ENCODE results near the gene TMIGD2.
A peak's percentile ranks its signal among the peaks of the same experiment; 100 is the strongest.

TMIGD2 gene

DNA sequence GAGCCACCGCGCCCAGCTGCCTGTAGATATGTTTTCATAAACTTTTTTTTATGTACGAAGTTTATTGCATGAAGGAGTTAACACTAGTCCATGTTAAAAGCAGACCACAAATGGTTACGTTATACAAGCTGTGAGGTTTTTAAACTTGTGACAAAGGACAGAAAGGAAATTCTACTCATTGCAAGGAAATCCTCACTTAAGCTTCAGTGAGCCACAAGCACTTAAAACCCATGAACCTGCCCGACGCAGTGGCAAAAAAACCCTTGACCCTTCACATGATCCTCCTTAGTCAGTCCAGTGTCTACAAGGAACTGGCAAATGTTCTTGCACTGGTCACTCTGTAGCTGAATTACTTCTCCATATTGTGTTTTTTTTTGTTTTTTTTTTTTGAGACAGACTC is 45.3 kb upstream of the TMIGD2 start:
- TF ChIP-seq ESRRG (CRISPR knock-in tag; IDR thresholded peaks at IDR 0.05) = no peak
- ATAC-seq = no peak

DNA sequence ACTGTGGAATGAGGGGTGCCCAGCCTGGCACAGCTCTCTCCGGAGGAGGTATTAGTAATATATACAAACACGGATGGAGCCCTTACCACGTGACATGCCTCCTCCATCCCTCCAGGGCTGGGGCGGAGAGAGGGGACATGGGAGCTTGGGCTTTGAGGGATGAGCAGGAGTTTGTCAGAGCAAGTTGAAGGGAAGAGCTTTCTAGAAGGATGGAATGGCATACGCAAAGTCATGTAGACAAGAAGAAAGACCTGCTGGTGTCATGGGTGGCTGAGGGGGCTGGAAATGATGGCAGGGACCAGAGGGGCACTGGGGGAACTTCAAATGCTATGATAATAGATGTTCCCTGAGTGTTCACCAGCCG is 43.8 kb upstream of the TMIGD2 start:
- no peak for ATAC-seq
- TF ChIP-seq ZFP3 (CRISPR knock-in tag; IDR thresholded peaks at IDR 0.05) (peak; percentile 99), GLIS3 (CRISPR knock-in tag; IDR thresholded peaks at IDR 0.05) (no peak)

- TF ChIP-seq TCF4 (CRISPR knock-in tag; IDR thresholded peaks at IDR 0.05; ENCODE audit: borderline replicate concordance) = no peak
- ATAC-seq = no peak
Observed at GRCh38 chr19:4345342-4346019, 43.3 kb upstream of the TMIGD2 start.

DNA sequence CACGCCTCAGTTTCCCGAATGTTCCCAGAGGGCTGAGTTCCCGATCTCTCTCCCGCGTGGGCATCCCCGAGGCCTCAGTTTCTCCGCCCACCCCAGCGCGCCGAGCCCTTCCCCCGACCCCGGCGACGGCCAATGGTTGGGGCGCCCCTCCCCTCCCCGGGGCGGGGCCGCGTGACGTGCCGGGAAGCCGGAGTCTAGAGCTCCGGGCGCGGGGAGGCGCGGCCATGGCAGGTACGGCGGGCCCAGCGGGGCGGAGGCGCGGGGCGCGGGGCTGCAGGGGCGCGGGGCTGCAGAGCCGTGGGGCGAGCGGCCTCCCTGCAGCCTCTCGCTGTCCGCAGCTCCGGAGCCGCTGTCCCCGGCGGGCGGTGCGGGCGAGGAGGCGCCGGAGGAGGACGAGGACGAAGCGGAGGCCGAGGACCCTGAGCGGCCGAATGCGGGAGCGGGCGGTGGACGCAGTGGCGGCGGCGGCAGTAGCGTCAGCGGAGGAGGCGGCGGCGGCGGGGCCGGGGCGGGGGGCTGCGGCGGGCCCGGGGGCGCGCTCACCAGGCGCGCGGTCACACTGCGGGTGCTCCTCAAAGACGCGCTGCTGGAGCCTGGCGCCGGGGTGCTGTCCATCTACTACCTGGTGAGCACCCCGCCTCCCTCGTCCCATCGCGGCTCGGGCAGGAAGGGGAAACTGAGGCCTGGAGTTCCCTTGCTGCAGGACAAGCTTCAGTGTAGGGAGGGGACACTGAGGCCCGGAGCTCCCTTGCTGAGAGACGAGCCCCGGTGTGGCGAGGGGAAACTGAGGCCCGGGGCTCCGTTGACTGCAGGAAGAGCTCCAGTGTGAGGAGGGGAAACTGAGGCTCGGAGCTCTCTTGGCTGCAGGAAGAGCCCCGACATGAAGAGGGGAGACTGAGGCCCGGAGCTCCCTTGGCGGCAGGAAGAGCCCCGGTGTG is 41.5 kb upstream of the TMIGD2 start, which contains the start of gene MPND:
TSS of gene MPND (plus strand) at position 193 of the 938 bp plus-strand sequence. CDS start at position 225, 32 bp downstream.
- no peak for TF ChIP-seq CREB5 (CRISPR knock-in tag; IDR thresholded peaks at IDR 0.05; ENCODE audit: low read depth)
- TF ChIP-seq ARNTL (CRISPR knock-in tag; IDR thresholded peaks at IDR 0.05; ENCODE audit: borderline replicate concordance, low read depth) = no peak
- no peak for TF ChIP-seq ZNF8 (CRISPR knock-in tag; IDR thresholded peaks at IDR 0.05)
- TF ChIP-seq CSRNP3 (CRISPR knock-in tag; IDR thresholded peaks at IDR 0.05) = no peak
- TF ChIP-seq SNAI2 (CRISPR knock-in tag; IDR thresholded peaks at IDR 0.05) = no peak
- no peak for TF ChIP-seq ZNF565 (CRISPR knock-in tag; conservative IDR thresholded peaks at IDR 0.05; ENCODE audit: low read depth)
- TF ChIP-seq BACH2 (CRISPR knock-in tag; IDR thresholded peaks at IDR 0.05; ENCODE audit: borderline replicate concordance) = no peak
- TF ChIP-seq ZNF70 (CRISPR knock-in tag; IDR thresholded peaks at IDR 0.05) = no peak
- no peak for TF ChIP-seq TOX (CRISPR knock-in tag; IDR thresholded peaks at IDR 0.05; ENCODE audit: borderline replicate concordance)
- TF ChIP-seq ZFP30 (CRISPR knock-in tag; IDR thresholded peaks at IDR 0.05) = no peak
- no peak for TF ChIP-seq PPARA (CRISPR knock-in tag; IDR thresholded peaks at IDR 0.05; ENCODE audit: borderline replicate concordance)
- no peak for TF ChIP-seq ZC3H10 (CRISPR knock-in tag; IDR thresholded peaks at IDR 0.05)
- no peak for TF ChIP-seq TCF4 (CRISPR knock-in tag; IDR thresholded peaks at IDR 0.05; ENCODE audit: borderline replicate concordance)
- no peak for TF ChIP-seq POU6F1 (CRISPR knock-in tag; IDR thresholded peaks at IDR 0.05; ENCODE audit: borderline replicate concordance, low read depth)
- TF ChIP-seq, protein P1, sequence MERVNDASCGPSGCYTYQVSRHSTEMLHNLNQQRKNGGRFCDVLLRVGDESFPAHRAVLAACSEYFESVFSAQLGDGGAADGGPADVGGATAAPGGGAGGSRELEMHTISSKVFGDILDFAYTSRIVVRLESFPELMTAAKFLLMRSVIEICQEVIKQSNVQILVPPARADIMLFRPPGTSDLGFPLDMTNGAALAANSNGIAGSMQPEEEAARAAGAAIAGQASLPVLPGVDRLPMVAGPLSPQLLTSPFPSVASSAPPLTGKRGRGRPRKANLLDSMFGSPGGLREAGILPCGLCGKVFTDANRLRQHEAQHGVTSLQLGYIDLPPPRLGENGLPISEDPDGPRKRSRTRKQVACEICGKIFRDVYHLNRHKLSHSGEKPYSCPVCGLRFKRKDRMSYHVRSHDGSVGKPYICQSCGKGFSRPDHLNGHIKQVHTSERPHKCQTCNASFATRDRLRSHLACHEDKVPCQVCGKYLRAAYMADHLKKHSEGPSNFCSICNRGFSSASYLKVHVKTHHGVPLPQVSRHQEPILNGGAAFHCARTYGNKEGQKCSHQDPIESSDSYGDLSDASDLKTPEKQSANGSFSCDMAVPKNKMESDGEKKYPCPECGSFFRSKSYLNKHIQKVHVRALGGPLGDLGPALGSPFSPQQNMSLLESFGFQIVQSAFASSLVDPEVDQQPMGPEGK (CRISPR knock-in tag; IDR thresholded peaks at IDR 0.05; ENCODE audit: borderline replicate concordance) = no peak
- TF ChIP-seq GLIS3 (CRISPR knock-in tag; IDR thresholded peaks at IDR 0.05) = no peak
- ATAC-seq = peak; percentile 83

Data from SK-N-SH treated with all-trans-retinoic acid at 6 μM for 48 hours (cell line).